Spleen (tissue), 11 donors: ENCODE results near the gene SPTBN5. TPM values are rescaled to one million over a fixed set of nuclear protein-coding genes. Genes with fewer than 3 reads are reported as not detected.

Source experiments
- DNase-seq: peaks from one replicate; pipeline ENCODE4 v3.0.0-alpha.2; 2020
- H3K27ac ChIP-seq, 8 donors: fragments of 200-600 bp; sonication (generic) in 7 of 8; 1 replicate in 4 of 8; 2 replicates in 4 of 8; pipeline versions ENCODE4 v1.5.0 to v1.8.0; 2016 to 2021; ENCODE audit warnings: inconsistent platforms in 4 of 8, mild to moderate bottlenecking in 4 of 8, moderate library complexity in 1 of 8
- H3K27me3 ChIP-seq, 7 donors: fragments of 200-600 bp; sonication (generic) in 6 of 7; replicated peaks in 1 of 7; 1 replicate in 4 of 7; 2 replicates in 3 of 7; pipeline versions ENCODE4 v1.5.0 to v1.8.0; 2016 to 2021; ENCODE audit warnings: inconsistent platforms in 3 of 7, mild to moderate bottlenecking in 1 of 7
- H3K36me3 ChIP-seq, 6 donors: fragments of 200-600 bp; sonication (generic) in 5 of 6; 1 replicate in 4 of 6; 2 replicates in 2 of 6; pipeline versions ENCODE4 v1.5.0 to v1.8.0; 2016 to 2021; ENCODE audit warnings: inconsistent platforms in 2 of 6
- H3K4me1 ChIP-seq, 6 donors: fragments of 200-600 bp; sonication (generic) in 5 of 6; 1 replicate in 3 of 6; 2 replicates in 3 of 6; pipeline versions ENCODE4 v1.5.0 to v1.8.0; 2016 to 2021; ENCODE audit warnings: inconsistent platforms in 3 of 6
- H3K4me3 ChIP-seq, 8 donors: fragments of 200-600 bp; sonication (generic) in 7 of 8; 1 replicate in 4 of 8; 2 replicates in 4 of 8; pipeline versions ENCODE4 v1.5.0 to v1.8.0; 2016 to 2021; ENCODE audit warnings: inconsistent platforms in 4 of 8, mild to moderate bottlenecking in 4 of 8, moderate library complexity in 2 of 8
- H3K9me3 ChIP-seq, 8 donors: fragments of 200-600 bp; sonication (generic) in 7 of 8; 1 replicate in 4 of 8; 2 replicates in 4 of 8; pipeline versions ENCODE4 v1.5.0 to v1.8.0; 2016 to 2021; ENCODE audit warnings: inconsistent platforms in 4 of 8
- CTCF ChIP-seq, 11 experiments: fragments of 200-600 bp in 7 of 11; fragments of 450-650 bp in 4 of 11; sonication (generic) in 4 of 11; IDR thresholded peaks in 8 of 11; conservative IDR thresholded peaks in 3 of 11; 1 replicate in 7 of 11; 2 replicates in 4 of 11; pipeline versions ENCODE4 v1.4.0 to v1.8.0; 2016 to 2021; ENCODE audit warnings: antibody characterized with exemption in 11 of 11, inconsistent platforms in 4 of 11, mild to moderate bottlenecking in 1 of 11
- POLR2A ChIP-seq, 3 donors: fragments of 450-650 bp; IDR thresholded peaks; one replicate each; pipeline ENCODE4 v1.5.1; 2017; ENCODE audit warnings: antibody characterized with exemption in 3 of 3, mild to moderate bottlenecking in 1 of 3
- POLR2AphosphoS5 ChIP-seq, 3 donors: sonication (generic); formaldehyde crosslinking; IDR thresholded peaks; one replicate each; pipeline ENCODE4 v1.5.1; 2017; ENCODE audit warnings: antibody characterized with exemption in 3 of 3
- WGBS, 5 donors: extraction: QIAGEN DNeasy Blood & Tissue Kit in 3 of 5; methylation state at CpG; one replicate each; pipeline versions ENCODE4 v1.1.5 to v1.1.7; 2013 to 2018; 5-methylcytosine and 5-hydroxymethylcytosine counted together
- intact Hi-C: fragments of 100-400 bp; cut with DNase I; formaldehyde crosslinking; loops from one replicate; pipeline ENCODE4 v1.15.0; 2023; ENCODE audit warnings: low total_unique reads
- polyA plus RNA-seq, 3 donors: library from polyadenylated mRNA; stranded (reverse); fragments of 200-250 nt; gene quantifications; one replicate each; pipeline ENCODE4 v1.2.1, GENCODE V29; 2013
- total RNA-seq, 7 donors: library from RNA; depleted of rRNA in 3 of 7; stranded (reverse); fragments of >200 nt in 3 of 7; fragmentation: NEBNext Ultra II Directional in 4 of 7; extraction: Animal tissue kit (Norgen Biotek cat#: 25700) in 4 of 7; gene quantifications; one replicate each; pipeline versions ENCODE4 v1.1.0 to v1.2.1, GENCODE V29; 2016 to 2021
- donor health status: healthy with polysubstance abuse.
- donor health status: DM: no; HTN: no; CAD: no; lungs with moderate emphysema.
- donor health status: DM: no; HTN: no; CAD: no.
- donor health status: Bipolar disorder and iron deficiency.
- donor health status: healthy.
- donor health status: DM: no; HTN: no; CAD: no.
- donor health status: DM: yes; HTN: yes; CAD: no.

Gene SPTBN5
- total and polyA plus RNA-seq, 10 donors: 0.19 to 2.0 (median 0.73) TPM

- peak; percentile 73 for DNase-seq
- 58 to 67% (median 61%) methylated on average over 7 of the region's 7 CpGs for WGBS, 5 donors
- Histone ChIP-seq H3K27me3 (no peaks in the 10 kb centered on the region), H3K4me3 (no peak overlapping the region), H3K36me3 (no peaks in the 10 kb centered on the region), H3K4me1 (peaks cover 4 to 33% (median 21%) of the 10 kb centered on the region in 6 donors), H3K9me3 (no peaks in the 10 kb centered on the region), H3K27ac (no peak overlapping the region)
- intact Hi-C loops: no loop called here
- TF ChIP-seq POLR2AphosphoS5 (IDR thresholded peaks at IDR 0.05) (no peak), CTCF (IDR thresholded peaks at IDR 0.05 in 8 of 11, conservative IDR thresholded peaks at IDR 0.05 in 3 of 11) (no peak), POLR2A (IDR thresholded peaks at IDR 0.05) (no peak)
These were observed 5.1 kb downstream of the SPTBN5 start for GRCh38 chr15:41888662-41889253.

- peak; percentile 66 for DNase-seq
- intact Hi-C loops: no loop called here
- 94 to 100% (median 97%) methylated on average over 1 to 9 of the region's 9 CpGs for WGBS, 5 donors
These were observed 6.0 kb downstream of the SPTBN5 start for GRCh38 chr15:41887893-41888292.

GRCh38 chr15:41887161-41887560 is 6.7 kb downstream of the SPTBN5 start:
- Histone ChIP-seq H3K27ac (no peak overlapping the region), H3K4me3 (no peak overlapping the region), H3K36me3 (no peaks in the 10 kb centered on the region), H3K4me1 (peaks cover 0 to 30% (median 17%) of the 10 kb centered on the region in 6 donors), H3K9me3 (no peaks in the 10 kb centered on the region), H3K27me3 (peaks cover 0 to 10% (median 5%) of the 10 kb centered on the region in 7 donors)
- no peak for TF ChIP-seq POLR2AphosphoS5 (IDR thresholded peaks at IDR 0.05)
- no peak for TF ChIP-seq POLR2A (IDR thresholded peaks at IDR 0.05)
- no peak for TF ChIP-seq CTCF (IDR thresholded peaks at IDR 0.05 in 8 of 11, conservative IDR thresholded peaks at IDR 0.05 in 3 of 11)
- intact Hi-C loops: no loop called here
- DNase-seq: peak; percentile 59
- WGBS, 5 donors: 95 to 98% (median 98%) methylated on average over 7 to 10 of the region's 10 CpGs

More at GRCh38 chr15:41887893-41888292, 6.0 kb downstream of the SPTBN5 start:
- TF ChIP-seq POLR2AphosphoS5 (IDR thresholded peaks at IDR 0.05): no peak
- no peak for TF ChIP-seq CTCF (IDR thresholded peaks at IDR 0.05 in 8 of 11, conservative IDR thresholded peaks at IDR 0.05 in 3 of 11)
- TF ChIP-seq POLR2A (IDR thresholded peaks at IDR 0.05): no peak
- Histone ChIP-seq H3K36me3 (no peaks in the 10 kb centered on the region), H3K27me3 (peaks cover 0 to 3% (median 0%) of the 10 kb centered on the region in 7 donors), H3K9me3 (no peaks in the 10 kb centered on the region), H3K4me3 (no peak overlapping the region), H3K27ac (no peak overlapping the region), H3K4me1 (peaks cover 0 to 30% (median 16%) of the 10 kb centered on the region in 6 donors)

GRCh38 chr15:41886741-41887140 is 7.1 kb downstream of the SPTBN5 start:
- no peak for DNase-seq
- no peak overlapping the region for H3K27ac ChIP-seq
- intact Hi-C loops: no loop called here
- 92 to 98% (median 95%) methylated on average over 7 of the region's 7 CpGs for WGBS, 5 donors
- H3K36me3 ChIP-seq: no peaks in the 10 kb centered on the region
- no peak overlapping the region for H3K4me3 ChIP-seq
- TF ChIP-seq POLR2A (IDR thresholded peaks at IDR 0.05) (no peak), POLR2AphosphoS5 (IDR thresholded peaks at IDR 0.05) (no peak), CTCF (IDR thresholded peaks at IDR 0.05 in 8 of 11, conservative IDR thresholded peaks at IDR 0.05 in 3 of 11) (no peak)
- H3K4me1 ChIP-seq: peaks cover 1 to 30% (median 21%) of the 10 kb centered on the region in 6 donors
- H3K9me3 ChIP-seq: no peaks in the 10 kb centered on the region
- peaks cover 0 to 14% (median 9%) of the 10 kb centered on the region in 7 donors for H3K27me3 ChIP-seq
